Neural crest cell (in vitro differentiated cells): ENCODE results near the gene PPP2R1B. TPM values are rescaled to one million over a fixed set of nuclear protein-coding genes. Genes with fewer than 3 reads are reported as not detected.

Experiments
- DNase-seq: peaks from one replicate; pipeline ENCODE4 v3.0.0; 2021; ENCODE audit warnings: low read depth, mixed read lengths, low spot score
- H3K27ac Mint-ChIP-seq: one replicate; pipeline ENCODE4 v1.8.0; 2021; ENCODE audit warnings: mild to moderate bottlenecking, mixed read lengths; ENCODE audit not compliant: unreplicated experiment
- H3K27me3 Mint-ChIP-seq: 2 replicates; pipeline ENCODE4 v1.8.0; 2021; ENCODE audit warnings: low read depth, mild to moderate bottlenecking, mixed read lengths
- H3K36me3 Mint-ChIP-seq: 2 replicates; pipeline ENCODE4 v1.8.0; 2021; ENCODE audit warnings: low read depth, mild to moderate bottlenecking, mixed read lengths
- H3K4me1 Mint-ChIP-seq: 2 replicates; pipeline ENCODE4 v1.8.0; 2021; ENCODE audit warnings: mixed read lengths
- H3K4me3 Mint-ChIP-seq: one replicate; pipeline ENCODE4 v1.8.0; 2021; ENCODE audit warnings: mild to moderate bottlenecking, mixed read lengths
- H3K9me3 Mint-ChIP-seq: 2 replicates; pipeline ENCODE4 v1.8.0; 2021; ENCODE audit warnings: mixed read lengths
- CTCF ChIP-seq: fragments of 200-600 bp; sonication (generic); conservative IDR thresholded peaks from 2 replicates; pipeline ENCODE4 v1.5.0; 2021; ENCODE audit warnings: antibody characterized with exemption, mild to moderate bottlenecking
- total RNA-seq: library from RNA; stranded (reverse); gene quantifications from 2 replicates; pipeline ENCODE4 v1.2.1, GENCODE V29; 2021

PPP2R1B gene
- total RNA-seq, 1 donor from 2014 or later = 80.4 TPM

GRCh38 chr11:111727431-111727830, 38.8 kb downstream of the PPP2R1B start:
- no peak for DNase-seq
- peaks cover 8% of the 10 kb centered on the region for H3K36me3 Mint-ChIP-seq
- no peak overlapping the region for H3K4me3 Mint-ChIP-seq
- no peak for TF ChIP-seq CTCF
- no peaks in the 10 kb centered on the region for H3K27me3 Mint-ChIP-seq
- H3K4me1 Mint-ChIP-seq = peaks cover 32% of the 10 kb centered on the region
- no peaks in the 10 kb centered on the region for H3K9me3 Mint-ChIP-seq
- H3K27ac Mint-ChIP-seq = no peak overlapping the region

- no peaks in the 10 kb centered on the region for H3K27me3 Mint-ChIP-seq
- H3K4me1 Mint-ChIP-seq = peaks cover 26% of the 10 kb centered on the region
- H3K27ac Mint-ChIP-seq = no peak overlapping the region
- no peak overlapping the region for H3K4me3 Mint-ChIP-seq
- no peaks in the 10 kb centered on the region for H3K9me3 Mint-ChIP-seq
- TF ChIP-seq CTCF = no peak
- DNase-seq = no peak
- H3K36me3 Mint-ChIP-seq = peaks cover 12% of the 10 kb centered on the region
These were observed 39.9 kb downstream of the PPP2R1B start for GRCh38 chr11:111726301-111726713.

- DNase-seq = no peak
- no peak for TF ChIP-seq CTCF
- H3K27ac Mint-ChIP-seq = no peak overlapping the region
- peaks cover 19% of the 10 kb centered on the region for H3K4me1 Mint-ChIP-seq
- H3K27me3 Mint-ChIP-seq = no peaks in the 10 kb centered on the region
- peaks cover 15% of the 10 kb centered on the region for H3K36me3 Mint-ChIP-seq
- H3K9me3 Mint-ChIP-seq = no peaks in the 10 kb centered on the region
- H3K4me3 Mint-ChIP-seq = no peak overlapping the region
These were observed 40.6 kb downstream of the PPP2R1B start for GRCh38 chr11:111725621-111726020.

GRCh38 chr11:111724615-111725129, 41.5 kb downstream of the PPP2R1B start:
- H3K27ac Mint-ChIP-seq = no peak overlapping the region
- no peaks in the 10 kb centered on the region for H3K27me3 Mint-ChIP-seq
- peaks cover 9% of the 10 kb centered on the region for H3K4me1 Mint-ChIP-seq
- H3K4me3 Mint-ChIP-seq = no peak overlapping the region
- no peak for DNase-seq
- peaks cover 21% of the 10 kb centered on the region for H3K36me3 Mint-ChIP-seq
- H3K9me3 Mint-ChIP-seq = no peaks in the 10 kb centered on the region
- TF ChIP-seq CTCF = no peak

- H3K4me3 Mint-ChIP-seq = no peak overlapping the region
- DNase-seq = no peak
- H3K4me1 Mint-ChIP-seq = peaks cover 4% of the 10 kb centered on the region
- H3K27ac Mint-ChIP-seq = no peak overlapping the region
- TF ChIP-seq CTCF = no peak
- H3K27me3 Mint-ChIP-seq = no peaks in the 10 kb centered on the region
- peaks cover 17% of the 10 kb centered on the region for H3K36me3 Mint-ChIP-seq
- no peaks in the 10 kb centered on the region for H3K9me3 Mint-ChIP-seq
These were observed 42.6 kb downstream of the PPP2R1B start for GRCh38 chr11:111723595-111723994.

GRCh38 chr11:111722501-111722900, 43.7 kb downstream of the PPP2R1B start:
- Mint-ChIP-seq H3K9me3 (no peaks in the 10 kb centered on the region), H3K4me1 (peaks cover 15% of the 10 kb centered on the region), H3K27me3 (no peaks in the 10 kb centered on the region), H3K27ac (no peak overlapping the region), H3K36me3 (peaks cover 17% of the 10 kb centered on the region), H3K4me3 (no peak overlapping the region)
- no peak for TF ChIP-seq CTCF
- DNase-seq = no peak
